ENCODE data around the gene MYBPC3. TPM values are rescaled to one million over a fixed set of nuclear protein-coding genes. Genes with fewer than 3 reads are reported as not detected.

The MYBPC3 gene
- total RNA-seq, 2 donors from 2014 or later = not detected

DNA sequence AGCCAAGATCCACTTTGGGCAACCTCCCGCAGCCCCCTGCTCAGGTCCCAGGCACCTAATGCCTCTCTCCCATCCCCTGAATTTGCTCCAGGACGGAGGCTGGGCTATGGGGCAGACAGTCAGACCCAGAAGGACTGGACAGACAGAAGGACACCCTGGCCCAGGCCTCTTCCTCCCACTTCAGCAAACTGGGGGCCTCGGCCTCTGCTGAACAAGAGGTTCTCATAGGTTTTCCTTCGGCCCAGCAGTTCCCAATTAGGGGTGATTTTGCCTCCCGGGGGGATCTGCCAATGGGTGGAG lies 22.2 kb upstream of the MYBPC3 start:
- H3K27ac ChIP-seq = no peak overlapping the region
- H3K9me3 ChIP-seq = no peaks in the 10 kb centered on the region
- ATAC-seq (ENCODE audit: insufficient number of reproducible peaks, low FRiP score, low read depth) = no peak
- peak overlapping the region; percentile 67 for H3K4me3 ChIP-seq
- DNase-seq (ENCODE audit: low spot score) = no peak
- H3K36me3 ChIP-seq = no peaks in the 10 kb centered on the region
- H3K4me1 ChIP-seq (ENCODE audit: control insufficient read depth in 1 of 2, low read depth in 2 of 2) = no peaks in the 10 kb centered on the region
- TF ChIP-seq, protein P1, sequence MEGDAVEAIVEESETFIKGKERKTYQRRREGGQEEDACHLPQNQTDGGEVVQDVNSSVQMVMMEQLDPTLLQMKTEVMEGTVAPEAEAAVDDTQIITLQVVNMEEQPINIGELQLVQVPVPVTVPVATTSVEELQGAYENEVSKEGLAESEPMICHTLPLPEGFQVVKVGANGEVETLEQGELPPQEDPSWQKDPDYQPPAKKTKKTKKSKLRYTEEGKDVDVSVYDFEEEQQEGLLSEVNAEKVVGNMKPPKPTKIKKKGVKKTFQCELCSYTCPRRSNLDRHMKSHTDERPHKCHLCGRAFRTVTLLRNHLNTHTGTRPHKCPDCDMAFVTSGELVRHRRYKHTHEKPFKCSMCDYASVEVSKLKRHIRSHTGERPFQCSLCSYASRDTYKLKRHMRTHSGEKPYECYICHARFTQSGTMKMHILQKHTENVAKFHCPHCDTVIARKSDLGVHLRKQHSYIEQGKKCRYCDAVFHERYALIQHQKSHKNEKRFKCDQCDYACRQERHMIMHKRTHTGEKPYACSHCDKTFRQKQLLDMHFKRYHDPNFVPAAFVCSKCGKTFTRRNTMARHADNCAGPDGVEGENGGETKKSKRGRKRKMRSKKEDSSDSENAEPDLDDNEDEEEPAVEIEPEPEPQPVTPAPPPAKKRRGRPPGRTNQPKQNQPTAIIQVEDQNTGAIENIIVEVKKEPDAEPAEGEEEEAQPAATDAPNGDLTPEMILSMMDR (IDR thresholded peaks at IDR 0.05) = no peak
- no peaks in the 10 kb centered on the region for H3K27me3 ChIP-seq (replicated peaks; ENCODE audit: insufficient read depth)

GRCh38 chr11:47373876-47374719 lies 21.6 kb upstream of the MYBPC3 start:
- ATAC-seq (ENCODE audit: insufficient number of reproducible peaks, low FRiP score, low read depth) (peak; percentile 76), DNase-seq (ENCODE audit: low spot score) (no peak)
- TF ChIP-seq, protein P1 (IDR thresholded peaks at IDR 0.05) = peak; percentile 98
- Histone ChIP-seq H3K4me3 (no peak overlapping the region), H3K4me1 (ENCODE audit: control insufficient read depth in 1 of 2, low read depth in 2 of 2) (no peaks in the 10 kb centered on the region), H3K36me3 (no peaks in the 10 kb centered on the region), H3K9me3 (no peaks in the 10 kb centered on the region), H3K27ac (no peak overlapping the region), H3K27me3 (replicated peaks; ENCODE audit: insufficient read depth) (no peaks in the 10 kb centered on the region)

DNA sequence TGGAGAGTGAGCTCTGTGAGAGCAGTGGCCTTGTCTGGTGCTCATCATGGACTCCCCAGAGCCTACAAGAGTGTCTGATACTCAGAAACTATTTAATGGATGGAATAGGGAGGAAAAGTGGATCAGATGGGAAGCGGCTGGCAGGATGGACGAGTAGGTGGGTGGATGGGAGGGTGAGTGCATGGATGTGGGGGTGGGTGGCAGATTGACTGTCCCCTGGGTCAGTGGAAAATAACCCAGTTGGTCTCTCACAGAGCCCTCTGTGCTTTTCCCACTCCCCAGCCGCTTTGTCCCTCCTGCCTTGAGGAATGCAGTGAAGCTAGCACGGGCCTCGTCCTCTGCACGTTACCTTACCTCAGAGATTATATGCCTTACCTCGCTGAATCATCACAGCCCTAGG lies 19.9 kb upstream of the MYBPC3 start:
- Histone ChIP-seq H3K4me1 (ENCODE audit: control insufficient read depth in 1 of 2, low read depth in 2 of 2) (no peaks in the 10 kb centered on the region), H3K27ac (no peak overlapping the region), H3K4me3 (no peak overlapping the region), H3K9me3 (no peaks in the 10 kb centered on the region), H3K36me3 (no peaks in the 10 kb centered on the region), H3K27me3 (replicated peaks; ENCODE audit: insufficient read depth) (no peaks in the 10 kb centered on the region)
- no peak for ATAC-seq (ENCODE audit: insufficient number of reproducible peaks, low FRiP score, low read depth)
- no peak for DNase-seq (ENCODE audit: low spot score)
- TF ChIP-seq, protein P1 (IDR thresholded peaks at IDR 0.05) = no peak

- no peak for DNase-seq (ENCODE audit: low spot score)
- no peak for ATAC-seq (ENCODE audit: insufficient number of reproducible peaks, low FRiP score, low read depth)
- H3K4me3 ChIP-seq = no peak overlapping the region
- H3K4me1 ChIP-seq (ENCODE audit: control insufficient read depth in 1 of 2, low read depth in 2 of 2) = no peaks in the 10 kb centered on the region
- no peaks in the 10 kb centered on the region for H3K36me3 ChIP-seq
- TF ChIP-seq, protein P1 (IDR thresholded peaks at IDR 0.05) = no peak
- H3K27ac ChIP-seq = no peak overlapping the region
- no peaks in the 10 kb centered on the region for H3K9me3 ChIP-seq
- no peaks in the 10 kb centered on the region for H3K27me3 ChIP-seq (replicated peaks; ENCODE audit: insufficient read depth)
Observed at GRCh38 chr11:47369676-47370075, 17.2 kb upstream of the MYBPC3 start.

- H3K36me3 ChIP-seq = no peaks in the 10 kb centered on the region
- ATAC-seq (ENCODE audit: insufficient number of reproducible peaks, low FRiP score, low read depth) = no peak
- TF ChIP-seq, protein P1 (IDR thresholded peaks at IDR 0.05) = no peak
- H3K27me3 ChIP-seq (replicated peaks; ENCODE audit: insufficient read depth) = no peaks in the 10 kb centered on the region
- no peak overlapping the region for H3K4me3 ChIP-seq
- H3K9me3 ChIP-seq = no peaks in the 10 kb centered on the region
- H3K27ac ChIP-seq = no peak overlapping the region
- no peaks in the 10 kb centered on the region for H3K4me1 ChIP-seq (ENCODE audit: control insufficient read depth in 1 of 2, low read depth in 2 of 2)
- DNase-seq (ENCODE audit: low spot score) = no peak
Observed at GRCh38 chr11:47366020-47366490, 13.6 kb upstream of the MYBPC3 start.
